Right atrium auricular region (tissue), 2 donors: ENCODE data around the gene LSS. TPM values are rescaled to one million over a fixed set of nuclear protein-coding genes. Genes with fewer than 3 reads are reported as not detected.
"Not testable (repeated sequence)": the region's sequence is repeated elsewhere in the genome, so short reads cannot be mapped to it uniquely, and the experiment has no call there.

Experiments
- DNase-seq: peaks from one replicate; pipeline ENCODE4 v3.0.0-alpha.2; 2019; ENCODE audit warnings: low spot score
- H3K27ac ChIP-seq, 2 donors: fragments of 200-600 bp; sonication (generic); 1 replicate in 1 of 2; 2 replicates in 1 of 2; pipeline ENCODE4 v1.5.1; 2016 to 2019
- H3K27me3 ChIP-seq, 2 donors: fragments of 200-600 bp; sonication (generic); one replicate each; pipeline versions ENCODE4 v1.5.1 to v1.6.0; 2017 to 2019
- H3K36me3 ChIP-seq: fragments of 200-600 bp; sonication (generic); one replicate; pipeline ENCODE4 v1.5.1; 2016
- H3K4me1 ChIP-seq, 2 donors: fragments of 200-600 bp; sonication (generic); one replicate each; pipeline versions ENCODE4 v1.5.1 to v1.6.0; 2017 to 2019
- H3K4me3 ChIP-seq, 2 donors: fragments of 200-600 bp; sonication (generic); 1 replicate in 1 of 2; 2 replicates in 1 of 2; pipeline ENCODE4 v1.5.1; 2017 to 2019; ENCODE audit warnings: mild to moderate bottlenecking in 1 of 2, moderate library complexity in 1 of 2
- H3K9me3 ChIP-seq, 2 donors: fragments of 200-600 bp; sonication (generic); one replicate each; pipeline ENCODE4 v1.5.1; 2019
- total RNA-seq, 2 donors: library from RNA; depleted of rRNA; stranded (reverse); fragments of >200 nt; gene quantifications; one replicate each; pipeline ENCODE4 v1.1.0, GENCODE V29; 2016
- TF ChIP-seq, protein P1 (sequence below), 2 donors: fragments of 200-600 bp; sonication (generic); IDR thresholded peaks; one replicate each; pipeline ENCODE4 v1.5.1; 2019; ENCODE audit warnings: antibody characterized with exemption in 2 of 2

The LSS gene
- total RNA-seq, 2 donors from 2014 or later = 31.4 to 36.6 TPM

DNA sequence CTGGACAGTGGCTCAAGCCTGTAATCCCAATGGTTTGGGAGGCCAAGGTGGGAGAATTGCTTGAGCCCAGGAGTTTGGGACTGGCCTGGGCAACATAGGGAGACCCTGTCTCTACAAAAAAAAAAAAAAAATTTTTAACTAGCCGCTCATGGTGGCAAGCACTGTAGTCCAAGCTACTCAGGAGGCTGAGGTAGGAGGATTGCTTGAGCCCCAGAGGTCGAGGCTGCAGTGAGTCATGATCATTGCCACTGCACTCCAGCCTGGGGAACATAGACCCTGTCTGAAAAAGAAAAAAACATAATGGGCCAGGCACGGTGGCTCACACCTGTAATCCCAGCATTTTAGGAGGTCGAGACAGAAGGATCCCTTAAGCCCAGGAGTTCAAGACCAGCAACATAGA, 49.6 kb downstream of the LSS start:
- H3K27ac ChIP-seq = no peak overlapping the region
- DNase-seq = peak; percentile 11
- TF ChIP-seq, protein P1, sequence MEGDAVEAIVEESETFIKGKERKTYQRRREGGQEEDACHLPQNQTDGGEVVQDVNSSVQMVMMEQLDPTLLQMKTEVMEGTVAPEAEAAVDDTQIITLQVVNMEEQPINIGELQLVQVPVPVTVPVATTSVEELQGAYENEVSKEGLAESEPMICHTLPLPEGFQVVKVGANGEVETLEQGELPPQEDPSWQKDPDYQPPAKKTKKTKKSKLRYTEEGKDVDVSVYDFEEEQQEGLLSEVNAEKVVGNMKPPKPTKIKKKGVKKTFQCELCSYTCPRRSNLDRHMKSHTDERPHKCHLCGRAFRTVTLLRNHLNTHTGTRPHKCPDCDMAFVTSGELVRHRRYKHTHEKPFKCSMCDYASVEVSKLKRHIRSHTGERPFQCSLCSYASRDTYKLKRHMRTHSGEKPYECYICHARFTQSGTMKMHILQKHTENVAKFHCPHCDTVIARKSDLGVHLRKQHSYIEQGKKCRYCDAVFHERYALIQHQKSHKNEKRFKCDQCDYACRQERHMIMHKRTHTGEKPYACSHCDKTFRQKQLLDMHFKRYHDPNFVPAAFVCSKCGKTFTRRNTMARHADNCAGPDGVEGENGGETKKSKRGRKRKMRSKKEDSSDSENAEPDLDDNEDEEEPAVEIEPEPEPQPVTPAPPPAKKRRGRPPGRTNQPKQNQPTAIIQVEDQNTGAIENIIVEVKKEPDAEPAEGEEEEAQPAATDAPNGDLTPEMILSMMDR (IDR thresholded peaks at IDR 0.05) = no peak

DNA sequence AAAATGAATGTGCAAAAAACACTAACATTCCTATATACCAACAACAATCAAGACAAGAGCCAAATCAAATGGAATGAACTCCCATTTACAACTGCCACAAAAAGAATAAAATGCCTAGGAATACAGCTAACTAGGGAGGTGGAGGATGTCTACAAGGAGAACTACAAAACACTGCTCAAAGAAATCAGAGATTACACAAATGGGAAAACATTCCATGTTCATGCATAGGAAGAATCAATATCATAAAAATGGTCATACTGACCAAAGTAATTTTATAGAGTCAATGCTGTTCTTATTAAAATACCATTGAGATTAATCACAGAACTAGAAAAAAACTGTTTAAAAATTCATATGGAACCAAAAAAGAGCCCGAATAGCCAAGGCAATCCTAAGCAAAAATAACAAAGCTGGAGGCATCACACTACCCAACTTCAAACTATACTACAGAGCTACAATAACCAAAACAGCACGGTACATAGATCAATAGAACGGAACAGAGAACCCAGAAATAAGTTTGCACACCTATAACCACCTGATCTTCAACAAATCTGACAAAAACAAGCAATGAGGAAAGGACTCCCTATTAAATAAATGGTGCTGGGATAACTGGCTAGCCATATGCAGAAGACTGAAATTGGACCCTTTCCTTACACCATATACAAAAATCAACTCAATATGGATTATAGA, 52.0 kb downstream of the LSS start:
- DNase-seq, H3K36me3 ChIP-seq, H3K27me3 ChIP-seq, H3K9me3 ChIP-seq, H3K4me1 ChIP-seq, H3K27ac ChIP-seq, H3K4me3 ChIP-seq: not testable (repeated sequence)

More for the DNA sequence above, 49.6 kb downstream of the LSS start:
- Histone ChIP-seq H3K36me3 (no peaks in the 10 kb centered on the region), H3K4me3 (no peak overlapping the region), H3K4me1 (peaks cover 0 to 3% of the 10 kb centered on the region in 2 donors), H3K9me3 (no peaks in the 10 kb centered on the region), H3K27me3 (no peaks in the 10 kb centered on the region)

DNA sequence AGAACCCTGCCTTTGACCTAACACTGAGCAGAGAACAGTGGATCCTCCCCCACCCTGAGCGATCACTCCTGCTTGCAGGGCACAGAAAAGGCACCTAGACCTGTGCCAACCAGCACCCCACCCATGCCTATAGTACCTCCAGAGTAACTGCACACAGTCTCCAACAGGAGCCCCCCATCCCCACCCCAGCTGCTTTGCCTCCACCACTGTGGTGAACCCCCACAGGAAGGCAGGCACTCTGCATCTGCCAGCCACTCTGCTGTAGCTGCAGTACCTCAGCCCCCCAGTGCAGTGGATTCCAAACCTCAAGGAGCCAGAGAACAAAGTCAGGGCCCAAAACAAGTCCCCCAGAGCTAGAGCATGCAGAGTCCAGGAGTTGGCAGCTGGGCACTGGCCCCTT, 55.0 kb downstream of the LSS start:
- no peaks in the 10 kb centered on the region for H3K27me3 ChIP-seq
- H3K9me3 ChIP-seq = no peaks in the 10 kb centered on the region
- H3K27ac ChIP-seq = no peak overlapping the region
- TF ChIP-seq, protein P1 (IDR thresholded peaks at IDR 0.05) = no peak
- H3K36me3 ChIP-seq = no peaks in the 10 kb centered on the region
- no peaks in the 10 kb centered on the region for H3K4me1 ChIP-seq
- peak; percentile 18 for DNase-seq
- no peak overlapping the region for H3K4me3 ChIP-seq

DNA sequence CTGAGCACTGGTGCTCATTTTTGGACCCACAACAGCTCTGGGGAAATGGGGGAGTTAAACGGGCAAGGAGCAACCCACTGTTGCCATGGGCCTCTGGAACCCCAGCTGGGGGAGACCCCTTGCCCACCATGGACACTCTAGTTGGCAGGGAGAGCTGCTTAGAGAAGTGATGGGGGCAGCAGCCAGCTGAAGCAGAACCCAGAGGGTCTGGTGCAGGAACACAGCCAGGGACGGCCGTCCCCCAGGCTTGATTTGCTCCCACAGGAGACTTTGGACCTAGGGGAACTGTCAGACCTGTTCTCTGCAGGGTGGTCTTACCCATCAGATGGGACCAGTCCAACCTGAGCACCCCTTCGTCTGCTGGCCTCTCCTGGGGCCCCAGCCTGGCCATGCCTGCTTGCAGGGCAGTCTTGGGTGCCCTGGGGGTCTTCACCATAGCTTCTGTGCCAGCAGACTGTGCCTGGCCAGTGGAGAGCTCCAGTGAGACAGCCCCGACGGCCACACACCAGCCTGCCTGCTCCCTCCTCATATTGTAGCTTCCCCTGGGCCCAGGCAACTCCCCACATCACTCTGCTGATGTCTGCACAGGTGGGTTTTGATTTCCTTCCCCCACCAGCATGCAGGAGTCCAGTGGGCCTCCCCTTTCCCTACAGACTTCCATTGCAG, 55.6 kb downstream of the LSS start:
- Histone ChIP-seq H3K36me3 (no peaks in the 10 kb centered on the region), H3K9me3 (no peaks in the 10 kb centered on the region), H3K27me3 (no peaks in the 10 kb centered on the region), H3K4me3 (no peak overlapping the region), H3K27ac (no peak overlapping the region), H3K4me1 (no peaks in the 10 kb centered on the region)
- TF ChIP-seq, protein P1 (IDR thresholded peaks at IDR 0.05) = no peak
- peak; percentile 18 for DNase-seq

DNA sequence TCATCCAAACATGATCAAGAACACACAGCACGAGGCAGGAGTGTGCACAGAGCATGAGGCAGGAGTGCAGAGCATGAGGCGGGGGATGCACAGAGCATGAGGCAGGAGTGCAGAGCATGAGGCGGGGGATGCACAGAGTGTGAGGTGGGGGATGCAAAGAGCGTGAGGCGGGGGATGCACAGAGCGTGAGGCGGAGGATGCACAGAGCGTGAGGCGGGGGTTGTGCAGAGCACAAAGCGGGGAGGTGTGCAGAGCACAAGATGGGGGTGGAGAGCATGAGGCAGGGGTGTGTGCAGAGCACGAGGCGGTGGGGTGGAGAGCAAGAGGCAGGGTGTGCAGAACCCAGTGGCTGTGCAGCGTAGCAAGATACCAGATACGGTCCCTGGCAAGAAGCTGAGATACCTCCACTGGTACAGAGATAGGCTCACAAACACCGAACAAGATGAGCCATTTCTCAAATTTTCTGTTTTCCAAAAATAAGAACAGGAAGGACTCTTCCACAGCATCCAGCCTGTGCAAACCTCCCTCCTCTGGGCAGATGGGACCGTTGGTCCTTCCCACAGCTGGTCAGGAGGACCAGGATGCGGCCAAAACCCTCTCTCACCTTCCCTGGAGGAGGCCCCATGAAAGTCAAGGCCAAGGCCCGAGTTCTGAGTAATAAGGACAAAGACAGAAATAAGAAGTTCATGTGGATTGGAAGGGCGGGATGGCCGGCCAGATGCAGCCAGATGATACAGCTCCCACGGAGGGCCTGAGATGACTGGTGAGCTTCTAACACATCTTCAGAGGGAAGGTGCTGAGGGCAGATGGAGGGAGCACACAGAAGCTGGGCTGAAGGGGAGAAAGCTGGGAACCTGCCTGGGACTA, 56.3 kb downstream of the LSS start:
- Histone ChIP-seq H3K4me1 (no peaks in the 10 kb centered on the region), H3K36me3 (no peaks in the 10 kb centered on the region), H3K9me3 (no peaks in the 10 kb centered on the region), H3K27ac (no peak overlapping the region), H3K27me3 (no peaks in the 10 kb centered on the region), H3K4me3 (no peak overlapping the region)
- TF ChIP-seq, protein P1 (IDR thresholded peaks at IDR 0.05) = no peak
- peak; percentile 40 for DNase-seq

DNA sequence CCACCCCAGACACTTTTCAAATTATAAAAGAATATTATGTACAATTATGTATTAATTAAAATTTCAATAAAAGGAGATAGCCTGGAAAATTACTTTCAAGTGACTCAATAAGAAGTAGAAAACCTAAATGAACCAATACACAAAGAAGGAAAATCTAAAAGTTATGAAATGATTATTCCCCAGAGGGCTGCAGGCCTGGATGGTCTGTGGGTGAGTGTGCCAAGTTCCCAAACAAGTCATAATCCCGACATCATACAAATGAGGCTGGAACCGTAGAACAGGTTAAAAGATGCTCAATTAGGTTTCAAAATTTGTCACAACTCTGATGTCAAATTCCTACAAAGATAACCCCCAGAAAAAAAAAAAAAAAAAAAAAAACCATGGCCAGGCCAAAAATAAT, 57.0 kb downstream of the LSS start:
- TF ChIP-seq, protein P1 (IDR thresholded peaks at IDR 0.05) = no peak
- H3K36me3 ChIP-seq = no peaks in the 10 kb centered on the region
- H3K27me3 ChIP-seq = no peaks in the 10 kb centered on the region
- no peak overlapping the region for H3K4me3 ChIP-seq
- H3K9me3 ChIP-seq = no peaks in the 10 kb centered on the region
- no peak overlapping the region for H3K27ac ChIP-seq
- peak; percentile 57 for DNase-seq
- H3K4me1 ChIP-seq = no peaks in the 10 kb centered on the region

DNA sequence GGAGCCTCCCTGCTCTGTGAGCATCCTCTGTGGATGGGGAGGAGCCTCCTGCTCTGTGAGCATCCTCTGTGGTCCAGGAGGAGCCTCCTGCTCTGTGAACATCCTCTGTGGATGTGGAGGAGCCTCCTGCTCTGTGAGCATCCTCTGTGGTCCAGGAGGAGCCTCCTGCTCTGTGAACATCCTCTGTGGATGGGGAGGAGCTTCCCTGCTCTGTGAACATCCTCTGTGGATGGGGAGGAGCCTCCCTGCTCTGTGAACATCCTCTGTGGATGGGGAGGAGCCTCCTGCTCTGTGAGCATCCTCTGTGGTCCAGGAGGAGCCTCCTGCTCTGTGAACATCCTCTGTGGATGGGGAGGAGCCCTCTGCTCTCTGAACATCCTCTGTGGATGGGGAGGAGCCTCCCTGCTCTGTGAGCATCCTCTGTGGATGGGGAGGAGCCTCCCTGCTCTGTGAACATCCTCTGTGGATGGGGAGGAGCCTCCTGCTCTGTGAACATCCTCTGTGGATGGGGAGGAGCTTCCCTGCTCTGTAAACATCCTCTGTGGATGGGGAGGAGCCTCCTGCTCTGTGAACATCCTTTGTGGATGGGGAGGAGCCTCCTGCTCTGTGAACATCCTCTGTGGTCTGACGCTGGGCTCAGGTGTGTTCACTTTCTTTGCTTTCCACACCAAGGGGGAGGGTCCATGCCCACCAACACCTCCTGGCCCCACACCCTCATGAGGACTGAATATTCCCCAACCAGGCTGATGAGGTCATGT, 58.0 kb downstream of the LSS start:
- H3K27ac ChIP-seq, DNase-seq, H3K4me3 ChIP-seq, H3K4me1 ChIP-seq, H3K36me3 ChIP-seq, H3K9me3 ChIP-seq, H3K27me3 ChIP-seq: not testable (repeated sequence)
